K562 (cell line): Measurements from ENCODE around the gene GALNT12.

Source experiments
- BMI1 ChIP-seq: fragments of 150-350 bp; IDR thresholded peaks from 2 replicates; pipeline ENCODE4 v1.6.1; 2014; ENCODE audit warnings: low read length
- HNRNPUL1 ChIP-seq: fragments of 200-400 bp; formaldehyde crosslinking; IDR thresholded peaks from 2 replicates; pipeline ENCODE4 v1.6.1; 2017; ENCODE audit warnings: low read length
- POLR2A ChIP-seq: fragments of 450-650 bp; conservative IDR thresholded peaks from 2 replicates; pipeline ENCODE4 v1.6.1; 2016
- SRSF7 ChIP-seq: fragments of 200-400 bp; formaldehyde crosslinking; optimal IDR thresholded peaks from 2 replicates; pipeline ENCODE3; 2017; ENCODE audit warnings: mild to moderate bottlenecking, low read depth, low read length
- U2AF1 ChIP-seq: fragments of 200-400 bp; formaldehyde crosslinking; optimal IDR thresholded peaks from 2 replicates; pipeline ENCODE3; 2017; ENCODE audit warnings: mild to moderate bottlenecking, low read depth, low read length, moderate library complexity
- WHSC1 ChIP-seq: IDR thresholded peaks from one replicate; pipeline ENCODE4 v1.6.1; 2012; ENCODE audit warnings: low read length, control low read depth, inconsistent platforms
- ZNF184 ChIP-seq: sonication (generic); formaldehyde crosslinking; IDR thresholded peaks from 2 replicates; pipeline ENCODE4 v1.5.0; 2020; ENCODE audit warnings: missing genetic modification reagents
- TF ChIP-seq, protein P1 (sequence below), 3 experiments: IDR thresholded peaks in 2 of 3; conservative IDR thresholded peaks in 1 of 3; 2 replicates each; pipeline ENCODE4 v1.5.1; 2011 to 2012; ENCODE audit warnings: low read length in 3 of 3, mild to moderate bottlenecking in 3 of 3, control low read depth in 2 of 3, improper control_type of control experiment in 1 of 3, inconsistent platforms in 1 of 3, low read depth in 1 of 3, mixed read lengths in 1 of 3, moderate library complexity in 1 of 3; ENCODE audit not compliant: insufficient read depth in 2 of 3
- TF ChIP-seq, protein P2 (sequence below): fragments of 450-650 bp; formaldehyde crosslinking; IDR thresholded peaks from 2 replicates; pipeline ENCODE4 v1.4.0; 2020; ENCODE audit warnings: mild to moderate bottlenecking, moderate library complexity

DNA sequence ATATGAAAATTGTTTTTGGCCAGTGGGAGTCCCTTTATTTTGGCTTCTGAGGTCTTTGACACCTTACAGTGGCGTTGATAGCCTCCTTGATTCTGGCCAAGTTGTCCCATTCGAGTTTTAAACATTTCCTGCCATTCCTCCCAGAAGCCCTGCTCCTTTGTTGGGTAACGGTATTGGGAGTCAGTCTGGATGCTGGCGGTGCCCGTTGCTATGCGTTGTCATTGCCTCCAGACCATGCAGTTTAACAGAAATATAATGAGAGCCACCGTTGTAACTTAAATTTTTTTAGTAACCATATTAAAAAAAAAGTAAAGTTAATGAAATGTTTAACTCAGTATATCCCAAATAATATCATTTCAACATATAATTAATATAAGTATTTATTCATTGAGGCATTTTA, 35.0 kb downstream of the GALNT12 start:
- TF ChIP-seq, protein P1, sequence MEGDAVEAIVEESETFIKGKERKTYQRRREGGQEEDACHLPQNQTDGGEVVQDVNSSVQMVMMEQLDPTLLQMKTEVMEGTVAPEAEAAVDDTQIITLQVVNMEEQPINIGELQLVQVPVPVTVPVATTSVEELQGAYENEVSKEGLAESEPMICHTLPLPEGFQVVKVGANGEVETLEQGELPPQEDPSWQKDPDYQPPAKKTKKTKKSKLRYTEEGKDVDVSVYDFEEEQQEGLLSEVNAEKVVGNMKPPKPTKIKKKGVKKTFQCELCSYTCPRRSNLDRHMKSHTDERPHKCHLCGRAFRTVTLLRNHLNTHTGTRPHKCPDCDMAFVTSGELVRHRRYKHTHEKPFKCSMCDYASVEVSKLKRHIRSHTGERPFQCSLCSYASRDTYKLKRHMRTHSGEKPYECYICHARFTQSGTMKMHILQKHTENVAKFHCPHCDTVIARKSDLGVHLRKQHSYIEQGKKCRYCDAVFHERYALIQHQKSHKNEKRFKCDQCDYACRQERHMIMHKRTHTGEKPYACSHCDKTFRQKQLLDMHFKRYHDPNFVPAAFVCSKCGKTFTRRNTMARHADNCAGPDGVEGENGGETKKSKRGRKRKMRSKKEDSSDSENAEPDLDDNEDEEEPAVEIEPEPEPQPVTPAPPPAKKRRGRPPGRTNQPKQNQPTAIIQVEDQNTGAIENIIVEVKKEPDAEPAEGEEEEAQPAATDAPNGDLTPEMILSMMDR (IDR thresholded peaks at IDR 0.05 in 2 of 3, conservative IDR thresholded peaks at IDR 0.05 in 1 of 3; ENCODE audit: insufficient read depth in 2 of 3, low read depth in 1 of 3, low read length in 3 of 3), result no peak
- TF ChIP-seq, protein P2, sequence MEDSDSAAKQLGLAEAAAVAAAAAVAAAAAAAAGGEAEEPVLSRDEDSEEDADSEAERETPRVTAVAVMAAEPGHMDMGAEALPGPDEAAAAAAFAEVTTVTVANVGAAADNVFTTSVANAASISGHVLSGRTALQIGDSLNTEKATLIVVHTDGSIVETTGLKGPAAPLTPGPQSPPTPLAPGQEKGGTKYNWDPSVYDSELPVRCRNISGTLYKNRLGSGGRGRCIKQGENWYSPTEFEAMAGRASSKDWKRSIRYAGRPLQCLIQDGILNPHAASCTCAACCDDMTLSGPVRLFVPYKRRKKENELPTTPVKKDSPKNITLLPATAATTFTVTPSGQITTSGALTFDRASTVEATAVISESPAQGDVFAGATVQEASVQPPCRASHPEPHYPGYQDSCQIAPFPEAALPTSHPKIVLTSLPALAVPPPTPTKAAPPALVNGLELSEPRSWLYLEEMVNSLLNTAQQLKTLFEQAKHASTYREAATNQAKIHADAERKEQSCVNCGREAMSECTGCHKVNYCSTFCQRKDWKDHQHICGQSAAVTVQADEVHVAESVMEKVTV, result no peak
- TF ChIP-seq BMI1 (no peak), ZNF184 (CRISPR knock-in tag) (no peak), POLR2A (no peak), U2AF1 (no peak), SRSF7 (no peak), HNRNPUL1 (no peak), WHSC1 (no peak)
